HepG2 (cell line): Measurements from ENCODE around the gene NFE2L2. TPM values are rescaled to one million over a fixed set of nuclear protein-coding genes. Genes with fewer than 3 reads are reported as not detected.
A peak's percentile ranks its signal among the peaks of the same experiment; 100 is the strongest.

ENCODE experiments used
- AKNA ChIP-seq: sonication (generic); formaldehyde crosslinking; IDR thresholded peaks from 2 replicates; pipeline ENCODE4 v1.4.0; 2020; ENCODE audit warnings: missing genetic modification reagents, borderline replicate concordance
- DRAP1 ChIP-seq: IDR thresholded peaks from 2 replicates; pipeline ENCODE4 v1.6.1; 2016; ENCODE audit warnings: missing genetic modification reagents, missing compliant biosample characterization
- HNF4G ChIP-seq, 2 experiments: sonication (generic) in 1 of 2; formaldehyde crosslinking in 1 of 2; IDR thresholded peaks; 2 replicates each; pipeline versions ENCODE4 v1.4.0 to v1.6.1; 2011 to 2020; ENCODE audit warnings: borderline replicate concordance in 2 of 2, low read depth in 2 of 2, mild to moderate bottlenecking in 2 of 2, low read length in 1 of 2, missing genetic modification reagents in 1 of 2, moderate library complexity in 1 of 2
- ISL2 ChIP-seq: sonication (generic); formaldehyde crosslinking; IDR thresholded peaks from 2 replicates; pipeline ENCODE4 v1.5.0; 2020; ENCODE audit warnings: missing genetic modification reagents
- KLF15 ChIP-seq: sonication (generic); formaldehyde crosslinking; IDR thresholded peaks from 2 replicates; pipeline ENCODE4 v1.8.1; 2023; ENCODE audit warnings: borderline replicate concordance, mild to moderate bottlenecking, inconsistent platforms, missing genetic modification reagents, mixed read lengths
- RARA ChIP-seq: IDR thresholded peaks from 2 replicates; pipeline ENCODE4 v1.6.1; 2016; ENCODE audit warnings: missing genetic modification reagents, missing compliant biosample characterization
- SALL2 ChIP-seq: sonication (generic); formaldehyde crosslinking; IDR thresholded peaks from 2 replicates; pipeline ENCODE4 v1.8.1; 2023; ENCODE audit warnings: mild to moderate bottlenecking, missing genetic modification reagents, inconsistent platforms
- SETDB1 ChIP-seq: sonication (generic); formaldehyde crosslinking; IDR thresholded peaks from 2 replicates; pipeline ENCODE4 v1.5.1; 2020; ENCODE audit warnings: missing genetic modification reagents, mild to moderate bottlenecking, borderline replicate concordance
- SSRP1 ChIP-seq: IDR thresholded peaks from 2 replicates; pipeline ENCODE4 v1.6.1; 2016; ENCODE audit warnings: control low read depth
- TFDP1 ChIP-seq: IDR thresholded peaks from 2 replicates; pipeline ENCODE4 v1.6.1; 2016; ENCODE audit warnings: missing compliant biosample characterization, missing genetic modification reagents, borderline replicate concordance
- YEATS4 ChIP-seq: sonication (generic); formaldehyde crosslinking; IDR thresholded peaks from 2 replicates; pipeline ENCODE4 v1.4.0; 2020; ENCODE audit warnings: missing genetic modification reagents, borderline replicate concordance
- ZSCAN9 ChIP-seq: IDR thresholded peaks from 2 replicates; pipeline ENCODE4 v1.6.1; 2016; ENCODE audit warnings: borderline replicate concordance
- polyA plus RNA-seq, 8 experiments: library from polyadenylated mRNA; depleted of rRNA in 3 of 8; stranded (reverse) in 7 of 8; unstranded in 1 of 8; fragments of >200 nt; fragmentation: Illumina TruSeq in 4 of 8; extraction: Trizol in 4 of 8; gene quantifications; 2 replicates each; pipeline versions ENCODE4 v1.2.1 to v1.2.3, GENCODE V29; 2011 to 2016; ENCODE audit warnings: low read depth in 4 of 8, missing spikeins in 1 of 8, mixed read lengths in 1 of 8; ENCODE audit not compliant: insufficient read depth in 1 of 8
- total RNA-seq, 5 experiments: library from RNA; depleted of rRNA; stranded (reverse); fragments of >200 nt; fragmentation: Illumina TruSeq; extraction: Trizol; gene quantifications; 2 replicates each; pipeline ENCODE4 v1.2.3, GENCODE V29; 2016; ENCODE audit warnings: low read depth in 1 of 5
- TF ChIP-seq, protein P1 (sequence below): IDR thresholded peaks from 2 replicates; pipeline ENCODE4 v1.6.1; 2016
- TF ChIP-seq, protein P2 (sequence below), 2 experiments: fragments of 450-650 bp in 1 of 2; sonication (generic) in 1 of 2; formaldehyde crosslinking; IDR thresholded peaks; 2 replicates each; pipeline versions ENCODE4 v1.5.0 to v1.8.0; 2020 to 2022; ENCODE audit warnings: mild to moderate bottlenecking in 1 of 2, missing genetic modification reagents in 1 of 2
- TF ChIP-seq, protein P3 (sequence below): sonication (generic); formaldehyde crosslinking; IDR thresholded peaks from 2 replicates; pipeline ENCODE4 v1.4.0; 2020; ENCODE audit warnings: missing genetic modification reagents

Gene NFE2L2
- total and polyA plus RNA-seq, 2 of the 13 experiments (the other 11 are each of a cell fraction or from before 2014, with no cell fraction given), result 84.6 to 215 TPM

GRCh38 chr2:177265824-177266817 is 1.6 kb upstream of the NFE2L2 start (continued):
- TF ChIP-seq, protein P1, sequence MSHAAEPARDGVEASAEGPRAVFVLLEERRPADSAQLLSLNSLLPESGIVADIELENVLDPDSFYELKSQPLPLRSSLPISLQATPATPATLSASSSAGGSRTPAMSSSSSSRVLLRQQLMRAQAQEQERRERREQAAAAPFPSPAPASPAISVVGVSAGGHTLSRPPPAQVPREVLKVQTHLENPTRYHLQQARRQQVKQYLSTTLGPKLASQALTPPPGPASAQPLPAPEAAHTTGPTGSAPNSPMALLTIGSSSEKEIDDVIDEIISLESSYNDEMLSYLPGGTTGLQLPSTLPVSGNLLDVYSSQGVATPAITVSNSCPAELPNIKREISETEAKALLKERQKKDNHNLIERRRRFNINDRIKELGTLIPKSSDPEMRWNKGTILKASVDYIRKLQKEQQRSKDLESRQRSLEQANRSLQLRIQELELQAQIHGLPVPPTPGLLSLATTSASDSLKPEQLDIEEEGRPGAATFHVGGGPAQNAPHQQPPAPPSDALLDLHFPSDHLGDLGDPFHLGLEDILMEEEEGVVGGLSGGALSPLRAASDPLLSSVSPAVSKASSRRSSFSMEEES (CRISPR knock-in tag), result peak; percentile 72
- peak; percentile 51; the same call in 1 of the 2 replicates for TF ChIP-seq ZSCAN9
- TF ChIP-seq AKNA (CRISPR knock-in tag), result no peak
- TF ChIP-seq SSRP1 (CRISPR knock-in tag), result 0 out of 2 replicates have a peak, but pooled peaks have one; percentile 27
- no peak for TF ChIP-seq TFDP1 (CRISPR knock-in tag)
- TF ChIP-seq, protein P2, sequence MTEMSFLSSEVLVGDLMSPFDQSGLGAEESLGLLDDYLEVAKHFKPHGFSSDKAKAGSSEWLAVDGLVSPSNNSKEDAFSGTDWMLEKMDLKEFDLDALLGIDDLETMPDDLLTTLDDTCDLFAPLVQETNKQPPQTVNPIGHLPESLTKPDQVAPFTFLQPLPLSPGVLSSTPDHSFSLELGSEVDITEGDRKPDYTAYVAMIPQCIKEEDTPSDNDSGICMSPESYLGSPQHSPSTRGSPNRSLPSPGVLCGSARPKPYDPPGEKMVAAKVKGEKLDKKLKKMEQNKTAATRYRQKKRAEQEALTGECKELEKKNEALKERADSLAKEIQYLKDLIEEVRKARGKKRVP (CRISPR knock-in tag; IDR thresholded peaks at IDR 0.05), result peak in 1 of 2 experiments; percentile 73; a peak in 2 of 4 replicates
- peak; percentile 41 for TF ChIP-seq RARA
- TF ChIP-seq YEATS4, result 0 out of 2 replicates have a peak, but pooled peaks have one; percentile 30
- TF ChIP-seq, protein P3, sequence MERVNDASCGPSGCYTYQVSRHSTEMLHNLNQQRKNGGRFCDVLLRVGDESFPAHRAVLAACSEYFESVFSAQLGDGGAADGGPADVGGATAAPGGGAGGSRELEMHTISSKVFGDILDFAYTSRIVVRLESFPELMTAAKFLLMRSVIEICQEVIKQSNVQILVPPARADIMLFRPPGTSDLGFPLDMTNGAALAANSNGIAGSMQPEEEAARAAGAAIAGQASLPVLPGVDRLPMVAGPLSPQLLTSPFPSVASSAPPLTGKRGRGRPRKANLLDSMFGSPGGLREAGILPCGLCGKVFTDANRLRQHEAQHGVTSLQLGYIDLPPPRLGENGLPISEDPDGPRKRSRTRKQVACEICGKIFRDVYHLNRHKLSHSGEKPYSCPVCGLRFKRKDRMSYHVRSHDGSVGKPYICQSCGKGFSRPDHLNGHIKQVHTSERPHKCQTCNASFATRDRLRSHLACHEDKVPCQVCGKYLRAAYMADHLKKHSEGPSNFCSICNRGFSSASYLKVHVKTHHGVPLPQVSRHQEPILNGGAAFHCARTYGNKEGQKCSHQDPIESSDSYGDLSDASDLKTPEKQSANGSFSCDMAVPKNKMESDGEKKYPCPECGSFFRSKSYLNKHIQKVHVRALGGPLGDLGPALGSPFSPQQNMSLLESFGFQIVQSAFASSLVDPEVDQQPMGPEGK (CRISPR knock-in tag), result peak; percentile 77
- TF ChIP-seq HNF4G (IDR thresholded peaks at IDR 0.05; ENCODE audit: borderline replicate concordance, low read depth, low read length), result peak; percentile 5; the same call in 1 of the 2 replicates
- TF ChIP-seq HNF4G (CRISPR knock-in tag; IDR thresholded peaks at IDR 0.05; ENCODE audit: borderline replicate concordance, low read depth), result no peak
- TF ChIP-seq SETDB1 (CRISPR knock-in tag), result no peak
- TF ChIP-seq DRAP1, result peak; percentile 22; the same call in 1 of the 2 replicates
- TF ChIP-seq KLF15 (CRISPR knock-in tag), result no peak
- TF ChIP-seq SALL2 (CRISPR knock-in tag), result no peak
- TF ChIP-seq ISL2, result peak; percentile 89
